PFSK-1 (cell line): ENCODE measurements around the gene DGCR8.

Experiments
- FOXP2 ChIP-seq: optimal IDR thresholded peaks from 2 replicates; pipeline ENCODE3; 2011; ENCODE audit warnings: borderline replicate concordance, control low read depth, inconsistent platforms; ENCODE audit not compliant: insufficient read depth; ENCODE audit errors: extremely low read length, extremely low read depth
- POLR2AphosphoS5 ChIP-seq: IDR thresholded peaks from 2 replicates; pipeline ENCODE4 v1.6.1; 2012; ENCODE audit warnings: low read depth, mild to moderate bottlenecking, control low read depth, low read length, moderate library complexity
- SIN3A ChIP-seq: IDR thresholded peaks from 2 replicates; pipeline ENCODE4 v1.6.1; 2012; ENCODE audit warnings: mild to moderate bottlenecking, low read length, moderate library complexity, borderline replicate concordance; ENCODE audit not compliant: insufficient read depth
- TAF1 ChIP-seq: IDR thresholded peaks from 2 replicates; pipeline ENCODE4 v1.6.1; 2012; ENCODE audit warnings: low read length, control low read depth, borderline replicate concordance; ENCODE audit not compliant: insufficient read depth
- TF ChIP-seq, protein P1 (sequence below), 2 experiments: IDR thresholded peaks; 2 replicates each; pipeline versions ENCODE4 v1.6.1 to v1.8.0; 2011 to 2012; ENCODE audit warnings: low read depth in 2 of 2, low read length in 2 of 2, control low read depth in 1 of 2, inconsistent platforms in 1 of 2, mild to moderate bottlenecking in 1 of 2, moderate library complexity in 1 of 2; ENCODE audit not compliant: insufficient read depth in 1 of 2

DGCR8 gene

DNA sequence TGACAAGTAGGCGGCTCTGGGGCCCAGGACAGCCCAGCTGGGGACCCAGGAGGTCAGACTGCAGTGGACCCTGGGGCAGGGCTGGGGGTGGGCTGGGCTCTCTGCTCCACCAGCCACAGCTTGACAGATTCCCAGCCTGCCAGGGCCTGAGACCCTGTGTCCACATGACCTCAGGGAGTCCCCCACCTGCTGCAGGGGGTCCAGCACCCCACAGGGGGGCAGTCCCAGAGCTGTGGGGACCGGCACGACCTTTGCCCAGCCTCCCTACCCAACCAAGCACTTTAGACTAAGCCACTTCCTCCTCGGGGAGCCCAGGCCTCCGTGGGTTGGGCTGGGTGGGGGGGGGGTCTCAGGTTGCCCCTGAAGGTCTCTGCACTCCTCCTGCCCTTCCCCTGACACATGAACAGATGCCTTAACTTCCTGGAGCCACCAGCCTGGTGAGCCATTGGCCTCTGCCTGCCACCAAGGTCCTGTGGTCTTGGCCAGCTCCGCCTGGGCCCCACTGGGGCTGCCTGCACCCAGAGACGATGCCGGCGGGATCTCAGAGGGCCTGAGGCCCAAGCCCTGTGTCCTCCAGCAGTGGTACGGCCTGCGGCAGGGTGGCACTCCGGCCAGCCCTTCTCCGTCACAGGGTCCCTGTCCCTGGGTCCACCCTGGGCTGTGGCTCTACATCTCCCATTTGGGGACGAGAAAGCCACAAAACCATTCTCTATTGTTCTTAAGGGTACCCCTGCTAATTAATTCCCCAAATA, 67.4 kb downstream of the DGCR8 start:
- no peak for TF ChIP-seq TAF1

DNA sequence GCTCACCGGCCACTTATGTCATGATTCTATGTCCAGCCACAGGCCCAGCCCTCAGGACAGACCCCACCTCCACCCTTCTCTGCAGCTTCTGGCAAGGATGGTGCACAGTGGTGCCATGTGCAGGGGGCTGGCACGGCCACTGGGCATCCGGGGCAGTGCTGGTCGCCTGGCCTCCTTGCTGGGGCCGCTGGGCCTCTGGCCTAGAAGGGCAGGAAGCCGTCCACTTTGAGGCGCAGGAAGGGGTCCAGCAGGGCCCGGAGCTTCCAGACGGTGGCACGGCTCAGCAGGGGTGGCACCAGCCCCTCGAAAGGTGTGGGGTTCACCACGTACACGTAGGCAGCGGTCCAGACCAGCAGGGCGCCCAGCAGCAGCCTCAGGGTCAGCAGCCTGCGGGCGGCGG, 68.4 kb downstream of the DGCR8 start:
- TF ChIP-seq, protein P1, sequence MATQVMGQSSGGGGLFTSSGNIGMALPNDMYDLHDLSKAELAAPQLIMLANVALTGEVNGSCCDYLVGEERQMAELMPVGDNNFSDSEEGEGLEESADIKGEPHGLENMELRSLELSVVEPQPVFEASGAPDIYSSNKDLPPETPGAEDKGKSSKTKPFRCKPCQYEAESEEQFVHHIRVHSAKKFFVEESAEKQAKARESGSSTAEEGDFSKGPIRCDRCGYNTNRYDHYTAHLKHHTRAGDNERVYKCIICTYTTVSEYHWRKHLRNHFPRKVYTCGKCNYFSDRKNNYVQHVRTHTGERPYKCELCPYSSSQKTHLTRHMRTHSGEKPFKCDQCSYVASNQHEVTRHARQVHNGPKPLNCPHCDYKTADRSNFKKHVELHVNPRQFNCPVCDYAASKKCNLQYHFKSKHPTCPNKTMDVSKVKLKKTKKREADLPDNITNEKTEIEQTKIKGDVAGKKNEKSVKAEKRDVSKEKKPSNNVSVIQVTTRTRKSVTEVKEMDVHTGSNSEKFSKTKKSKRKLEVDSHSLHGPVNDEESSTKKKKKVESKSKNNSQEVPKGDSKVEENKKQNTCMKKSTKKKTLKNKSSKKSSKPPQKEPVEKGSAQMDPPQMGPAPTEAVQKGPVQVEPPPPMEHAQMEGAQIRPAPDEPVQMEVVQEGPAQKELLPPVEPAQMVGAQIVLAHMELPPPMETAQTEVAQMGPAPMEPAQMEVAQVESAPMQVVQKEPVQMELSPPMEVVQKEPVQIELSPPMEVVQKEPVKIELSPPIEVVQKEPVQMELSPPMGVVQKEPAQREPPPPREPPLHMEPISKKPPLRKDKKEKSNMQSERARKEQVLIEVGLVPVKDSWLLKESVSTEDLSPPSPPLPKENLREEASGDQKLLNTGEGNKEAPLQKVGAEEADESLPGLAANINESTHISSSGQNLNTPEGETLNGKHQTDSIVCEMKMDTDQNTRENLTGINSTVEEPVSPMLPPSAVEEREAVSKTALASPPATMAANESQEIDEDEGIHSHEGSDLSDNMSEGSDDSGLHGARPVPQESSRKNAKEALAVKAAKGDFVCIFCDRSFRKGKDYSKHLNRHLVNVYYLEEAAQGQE (IDR thresholded peaks at IDR 0.05; ENCODE audit: insufficient read depth in 1 of 2, low read depth in 2 of 2, low read length in 2 of 2) = no peak
- no peak for TF ChIP-seq SIN3A
- TF ChIP-seq FOXP2 = no peak
- TF ChIP-seq POLR2AphosphoS5 = no peak
- no peak for TF ChIP-seq TAF1

DNA sequence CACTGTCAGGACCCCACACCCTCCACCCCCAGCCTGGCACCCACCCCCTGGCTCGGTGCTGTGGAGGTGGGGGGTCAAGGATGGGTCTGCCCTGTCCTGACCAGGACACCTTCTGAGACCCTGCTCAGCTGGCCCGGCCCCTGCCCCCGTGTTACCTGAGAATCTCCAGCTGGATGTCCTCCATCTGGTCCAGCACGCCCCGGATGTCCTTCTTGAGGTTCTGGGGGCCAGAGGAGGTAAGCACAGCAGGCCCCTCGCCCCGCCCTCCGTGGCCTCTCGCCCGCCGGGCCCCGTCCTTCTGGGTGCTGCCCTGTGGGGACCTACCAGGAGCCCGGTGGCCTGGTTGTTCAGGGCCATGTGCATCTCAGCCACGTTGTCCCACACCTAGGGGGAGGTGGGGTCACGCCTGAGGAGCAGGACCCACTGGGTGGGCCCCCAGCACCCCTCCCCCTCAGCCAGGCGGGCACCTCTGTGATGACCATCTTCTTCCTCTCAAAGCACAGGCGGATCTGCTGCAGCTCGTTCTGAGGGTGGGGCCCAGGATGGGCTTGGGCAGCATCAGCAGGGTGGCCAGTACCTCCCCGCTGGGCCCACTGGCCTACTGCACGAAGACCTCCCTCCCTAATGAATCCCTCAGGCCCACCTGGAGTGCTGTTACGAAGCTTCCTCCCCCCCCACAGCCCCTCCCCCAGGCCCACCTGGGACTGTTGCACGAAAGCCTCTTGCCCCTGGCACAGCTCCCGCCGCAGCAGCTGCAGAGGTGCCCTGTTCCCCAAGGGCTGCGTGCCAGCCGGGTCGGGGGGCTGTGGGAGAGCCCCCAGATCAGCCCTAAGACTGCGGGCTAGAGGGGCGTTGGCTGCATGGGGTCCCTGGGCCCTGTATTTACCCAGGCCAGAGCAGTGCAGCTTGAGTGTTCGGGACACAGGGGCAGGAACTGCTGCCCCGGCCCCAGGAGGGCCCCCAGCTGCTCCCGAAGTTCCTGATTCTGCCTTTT, 69.5 kb downstream of the DGCR8 start:
- no peak for TF ChIP-seq SIN3A
- no peak for TF ChIP-seq FOXP2
- no peak for TF ChIP-seq POLR2AphosphoS5
- TF ChIP-seq, protein P1 (IDR thresholded peaks at IDR 0.05; ENCODE audit: insufficient read depth in 1 of 2, low read depth in 2 of 2, low read length in 2 of 2) = no peak
- TF ChIP-seq TAF1 = no peak

DNA sequence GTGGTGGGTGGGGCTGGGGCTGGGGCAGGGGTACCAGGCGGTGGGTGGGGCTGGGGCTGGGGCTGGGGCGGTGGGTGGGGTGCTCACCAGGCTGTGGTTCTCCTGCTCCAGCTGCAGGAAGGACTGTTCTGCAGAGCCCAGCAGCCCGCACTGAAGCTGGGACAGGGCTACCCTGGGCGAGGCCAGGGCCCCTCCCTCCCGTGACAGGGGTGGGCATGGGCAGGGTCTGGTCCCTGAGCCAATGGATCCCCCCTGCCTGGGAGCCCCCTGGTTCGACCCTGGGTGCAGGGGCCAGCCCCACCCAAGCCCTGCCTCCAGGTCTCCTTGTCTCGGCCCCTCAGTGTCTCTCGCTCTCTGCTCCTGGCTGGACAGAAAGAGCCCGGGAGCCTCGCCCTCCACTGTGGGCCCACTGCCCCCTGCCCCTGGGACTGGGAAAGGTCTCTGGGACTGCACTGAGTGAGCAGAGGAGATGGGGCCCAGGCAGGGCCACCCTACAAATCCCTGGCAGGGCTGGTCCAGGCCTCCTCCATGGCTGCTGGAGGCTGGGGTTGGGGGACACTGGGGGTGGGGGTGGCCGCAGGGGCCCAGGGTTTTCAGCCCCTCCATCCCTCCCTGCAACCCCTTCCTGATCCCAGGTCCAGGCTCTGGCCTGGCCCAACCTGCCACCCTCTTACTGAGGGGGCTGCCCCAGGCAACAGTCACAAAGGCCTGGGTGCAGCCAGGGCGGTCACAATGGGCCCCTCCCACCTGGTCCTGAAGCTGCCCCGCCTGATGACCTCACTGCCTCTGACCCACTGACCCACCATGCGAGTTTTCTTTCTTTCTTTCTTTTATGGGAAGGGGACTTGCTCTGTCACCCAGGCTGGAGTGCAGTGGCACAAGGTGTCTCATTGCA, 70.6 kb downstream of the DGCR8 start, which contains the start of gene CCDC188:
Gene CCDC188 (minus strand): TSS at position 675 of the 895 bp plus-strand sequence. CDS start 69 bp downstream, at position 606.
- TF ChIP-seq POLR2AphosphoS5 (no peak), FOXP2 (no peak), SIN3A (no peak), TAF1 (no peak)
- TF ChIP-seq, protein P1 (IDR thresholded peaks at IDR 0.05; ENCODE audit: insufficient read depth in 1 of 2, low read depth in 2 of 2, low read length in 2 of 2) = no peak

DNA sequence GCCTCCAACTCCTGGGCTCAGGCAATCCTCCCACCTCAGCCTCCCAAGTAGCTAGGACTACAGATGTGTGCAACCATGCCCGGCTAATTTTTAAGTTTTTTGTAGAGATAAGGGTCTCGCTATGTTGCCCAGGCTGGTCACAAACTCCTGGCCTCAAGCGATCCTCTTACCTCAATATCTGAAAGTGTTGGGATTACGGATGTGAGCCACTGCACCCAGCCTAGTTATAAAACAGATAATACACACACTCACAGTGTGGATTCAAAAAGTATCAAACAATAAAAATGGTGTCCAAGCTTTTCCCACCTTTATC, 71.2 kb downstream of the DGCR8 start:
- TF ChIP-seq FOXP2 (no peak), SIN3A (no peak), TAF1 (no peak), POLR2AphosphoS5 (no peak)
- TF ChIP-seq, protein P1 (IDR thresholded peaks at IDR 0.05; ENCODE audit: insufficient read depth in 1 of 2, low read depth in 2 of 2, low read length in 2 of 2) = no peak
